B cell (primary cell): ENCODE data around the gene CPA1. TPM values are rescaled to one million over a fixed set of nuclear protein-coding genes. Genes with fewer than 3 reads are reported as not detected.

Source experiments
- ATAC-seq: fragments of 200-7000 bp; cut with Tn5 transposase; one replicate; pipeline ENCODE4 v1.10.0; 2021; ENCODE audit warnings: low read depth, mild to moderate bottlenecking, moderate number of reproducible peaks, moderate library complexity
- CTCF ChIA-PET: fragments of 350-600 bp; sonication (Branson Sonifier 250); formaldehyde crosslinking; loops from one replicate; lab custom pipeline; 2021; ENCODE audit warnings: antibody characterized with exemption, inconsistent platforms; lab: Charles Lee
- POLR2A ChIA-PET: fragments of 350-600 bp; sonication (Branson Sonifier 250); formaldehyde crosslinking; loops from one replicate; lab custom pipeline; 2021; ENCODE audit warnings: antibody characterized with exemption; lab: Charles Lee
- DNase-seq: peaks from one replicate; pipeline ENCODE4 v3.0.0; 2013
- H2AFZ ChIP-seq: 2 replicates; pipeline ENCODE4 v1.6.1; 2012; ENCODE audit warnings: mild to moderate bottlenecking, low read depth, low read length; ENCODE audit not compliant: insufficient read depth, poor library complexity, severe bottlenecking
- H3K27ac ChIP-seq, 2 donors: 1 replicate in 1 of 2; 2 replicates in 1 of 2; pipeline ENCODE4 v1.5.1; 2012 to 2013; ENCODE audit warnings: low read length in 2 of 2, mild to moderate bottlenecking in 2 of 2, moderate library complexity in 1 of 2
- H3K27me3 ChIP-seq, 4 experiments: fragments of 200-600 bp in 1 of 4; sonication (generic) in 1 of 4; replicated peaks in 1 of 4; 1 replicate in 2 of 4; 2 replicates in 2 of 4; pipeline versions ENCODE4 v1.6.1 to v1.7.0; 2013 to 2016; ENCODE audit warnings: low read length in 3 of 4, mild to moderate bottlenecking in 2 of 4, mixed read lengths in 1 of 4, moderate library complexity in 1 of 4; ENCODE audit not compliant: insufficient read depth in 4 of 4, control insufficient read depth in 3 of 4; ENCODE audit errors: control extremely low read depth in 1 of 4
- H3K36me3 ChIP-seq, 2 experiments: replicated peaks in 1 of 2; 1 replicate in 1 of 2; 2 replicates in 1 of 2; pipeline versions ENCODE4 v1.6.1 to v1.7.1; 2013; ENCODE audit warnings: low read length in 1 of 2; ENCODE audit not compliant: insufficient read depth in 2 of 2, control insufficient read depth in 1 of 2; ENCODE audit errors: control extremely low read depth in 1 of 2, extremely low read depth in 1 of 2
- H3K4me1 ChIP-seq, 2 donors: fragments of 200-600 bp in 1 of 2; sonication (generic) in 1 of 2; 1 replicate in 1 of 2; 2 replicates in 1 of 2; pipeline versions ENCODE4 v1.5.1 to v1.6.1; 2013 to 2017; ENCODE audit warnings: low read length in 2 of 2; ENCODE audit not compliant: control insufficient read depth in 2 of 2, insufficient read depth in 2 of 2
- H3K4me2 ChIP-seq: replicated peaks from 2 replicates; pipeline ENCODE3; 2012; ENCODE audit warnings: mild to moderate bottlenecking, low read depth, low read length; ENCODE audit not compliant: poor library complexity, severe bottlenecking
- H3K4me3 ChIP-seq, 5 experiments: fragments of 200-600 bp in 1 of 5; sonication (generic) in 1 of 5; 1 replicate in 3 of 5; 2 replicates in 2 of 5; pipeline versions ENCODE4 v1.5.1 to v1.7.0; 2011 to 2016; ENCODE audit warnings: low read length in 4 of 5, mild to moderate bottlenecking in 4 of 5, low read depth in 2 of 5, control low read depth in 1 of 5, moderate library complexity in 1 of 5; ENCODE audit not compliant: insufficient read depth in 1 of 5; ENCODE audit errors: control extremely low read depth in 1 of 5, extremely low read depth in 1 of 5
- H3K79me2 ChIP-seq: fragments of 200-600 bp; sonication (generic); one replicate; pipeline ENCODE4 v1.6.0; 2016; ENCODE audit warnings: low read length; ENCODE audit not compliant: control insufficient read depth, insufficient read depth
- H3K9ac ChIP-seq: fragments of 200-600 bp; sonication (generic); 2 replicates; pipeline ENCODE4 v1.6.1; 2017; ENCODE audit warnings: mild to moderate bottlenecking, low read length, moderate library complexity
- H3K9me3 ChIP-seq, 3 donors: one replicate each; pipeline versions ENCODE4 v1.6.1 to v1.7.1; 2013; ENCODE audit warnings: low read length in 2 of 3; ENCODE audit not compliant: control insufficient read depth in 2 of 3, insufficient read depth in 1 of 3; ENCODE audit errors: control extremely low read depth in 1 of 3
- H4K20me1 ChIP-seq: 2 replicates; pipeline ENCODE4 v1.6.0; 2012; ENCODE audit warnings: mild to moderate bottlenecking, low read length; ENCODE audit not compliant: insufficient read depth, control insufficient read depth, poor library complexity, severe bottlenecking
- H3K27ac Mint-ChIP-seq: one replicate; pipeline ENCODE4 v1.8.0; 2021; ENCODE audit warnings: mixed read lengths
- H3K27me3 Mint-ChIP-seq: one replicate; pipeline ENCODE4 v1.8.0; 2021; ENCODE audit warnings: mixed read lengths
- H3K4me1 Mint-ChIP-seq: one replicate; pipeline ENCODE4 v1.8.0; 2021; ENCODE audit warnings: mixed read lengths
- H3K4me3 Mint-ChIP-seq: one replicate; pipeline ENCODE4 v1.8.0; 2021; ENCODE audit warnings: mixed read lengths
- H3K9me3 Mint-ChIP-seq: one replicate; pipeline ENCODE4 v1.8.0; 2022; ENCODE audit warnings: mixed read lengths; ENCODE audit not compliant: insufficient read depth
- EZH2 ChIP-seq: IDR thresholded peaks from 2 replicates; pipeline ENCODE4 v1.6.1; 2012; ENCODE audit warnings: borderline replicate concordance, low read depth, mild to moderate bottlenecking, moderate library complexity, low read length; ENCODE audit not compliant: insufficient read depth, poor library complexity, severe bottlenecking
- WGBS: methylation state at CpG from one replicate; pipeline ENCODE4 v1.1.5; 2013; ENCODE audit warnings: missing lambda C conversion rate; ENCODE audit not compliant: insufficient coverage; 5-methylcytosine and 5-hydroxymethylcytosine counted together
- intact Hi-C: fragments of 100-400 bp; cut with micrococcal nuclease; formaldehyde crosslinking; loops from one replicate; pipeline ENCODE4 v1.10.0; 2022
- polyA plus RNA-seq: library from polyadenylated mRNA; depleted of rRNA; stranded (reverse); fragments of >200 nt; gene quantifications from 2 replicates; pipeline ENCODE4 v1.2.3, GENCODE V29; 2012
- total RNA-seq, 2 donors: library from RNA; stranded (reverse); fragments of 120-200 nt in 1 of 2; gene quantifications; 1 replicate in 1 of 2; 2 replicates in 1 of 2; pipeline versions ENCODE4 v1.2.3 to v1.2.4, GENCODE V29; 2013 to 2022
- TF ChIP-seq, protein P1 (sequence below): fragments of 200-600 bp; IDR thresholded peaks from one replicate; pipeline ENCODE4 v1.8.0; 2022; ENCODE audit warnings: antibody characterized with exemption, mild to moderate bottlenecking

CPA1 gene
- total and polyA plus RNA-seq, 2 donors (not counting 1 experiment from before 2014, with no cell fraction given), result not detected

DNA sequence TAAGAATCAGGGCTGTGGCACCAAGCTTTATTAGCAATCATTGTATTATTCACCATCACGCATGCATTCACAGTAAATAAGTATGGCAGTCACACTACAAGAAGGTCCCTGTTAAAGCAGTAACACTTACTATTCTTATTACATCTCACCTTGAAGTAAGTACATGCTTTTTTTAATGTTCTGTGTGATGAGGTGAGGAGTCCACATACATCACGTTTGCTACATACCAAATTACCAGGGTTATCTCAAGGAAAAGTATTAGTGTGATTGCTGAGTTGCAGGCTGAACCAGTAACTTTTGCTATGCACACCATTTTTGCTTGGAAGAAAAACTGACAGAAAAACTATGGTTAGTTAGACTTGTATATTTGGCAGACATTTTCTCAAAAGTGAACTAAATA, 24.7 kb downstream of the CPA1 start:
- ATAC-seq, result no peak
- no peaks in the 10 kb centered on the region for H3K4me1 Mint-ChIP-seq
- CTCF ChIA-PET, result no interaction called here
- WGBS, result no CpG with 5 or more reads among the region's 2 CpGs
- POLR2A ChIA-PET, result no interaction called here
- Histone ChIP-seq H3K79me2 (no peaks in the 10 kb centered on the region), H3K36me3 (peaks cover 3% of the 10 kb centered on the region in 2 experiments), H3K9ac (no peak overlapping the region), H2AFZ (no peak overlapping the region), H3K27me3 (no peaks in the 10 kb centered on the region), H3K27ac (no peak overlapping the region), H4K20me1 (no peaks in the 10 kb centered on the region), H3K4me2 (no peak overlapping the region), H3K4me3 (no peak overlapping the region), H3K4me1 (no peaks in the 10 kb centered on the region), H3K9me3 (no peaks in the 10 kb centered on the region)
- H3K9me3 Mint-ChIP-seq, result no peaks in the 10 kb centered on the region
- no peak overlapping the region for H3K4me3 Mint-ChIP-seq
- DNase-seq, result no peak
- TF ChIP-seq, protein P1, sequence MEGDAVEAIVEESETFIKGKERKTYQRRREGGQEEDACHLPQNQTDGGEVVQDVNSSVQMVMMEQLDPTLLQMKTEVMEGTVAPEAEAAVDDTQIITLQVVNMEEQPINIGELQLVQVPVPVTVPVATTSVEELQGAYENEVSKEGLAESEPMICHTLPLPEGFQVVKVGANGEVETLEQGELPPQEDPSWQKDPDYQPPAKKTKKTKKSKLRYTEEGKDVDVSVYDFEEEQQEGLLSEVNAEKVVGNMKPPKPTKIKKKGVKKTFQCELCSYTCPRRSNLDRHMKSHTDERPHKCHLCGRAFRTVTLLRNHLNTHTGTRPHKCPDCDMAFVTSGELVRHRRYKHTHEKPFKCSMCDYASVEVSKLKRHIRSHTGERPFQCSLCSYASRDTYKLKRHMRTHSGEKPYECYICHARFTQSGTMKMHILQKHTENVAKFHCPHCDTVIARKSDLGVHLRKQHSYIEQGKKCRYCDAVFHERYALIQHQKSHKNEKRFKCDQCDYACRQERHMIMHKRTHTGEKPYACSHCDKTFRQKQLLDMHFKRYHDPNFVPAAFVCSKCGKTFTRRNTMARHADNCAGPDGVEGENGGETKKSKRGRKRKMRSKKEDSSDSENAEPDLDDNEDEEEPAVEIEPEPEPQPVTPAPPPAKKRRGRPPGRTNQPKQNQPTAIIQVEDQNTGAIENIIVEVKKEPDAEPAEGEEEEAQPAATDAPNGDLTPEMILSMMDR, result no peak
- TF ChIP-seq EZH2, result no peak
- intact Hi-C loops, result no loop called here
- H3K27ac Mint-ChIP-seq, result no peak overlapping the region
- H3K27me3 Mint-ChIP-seq, result no peaks in the 10 kb centered on the region

DNA sequence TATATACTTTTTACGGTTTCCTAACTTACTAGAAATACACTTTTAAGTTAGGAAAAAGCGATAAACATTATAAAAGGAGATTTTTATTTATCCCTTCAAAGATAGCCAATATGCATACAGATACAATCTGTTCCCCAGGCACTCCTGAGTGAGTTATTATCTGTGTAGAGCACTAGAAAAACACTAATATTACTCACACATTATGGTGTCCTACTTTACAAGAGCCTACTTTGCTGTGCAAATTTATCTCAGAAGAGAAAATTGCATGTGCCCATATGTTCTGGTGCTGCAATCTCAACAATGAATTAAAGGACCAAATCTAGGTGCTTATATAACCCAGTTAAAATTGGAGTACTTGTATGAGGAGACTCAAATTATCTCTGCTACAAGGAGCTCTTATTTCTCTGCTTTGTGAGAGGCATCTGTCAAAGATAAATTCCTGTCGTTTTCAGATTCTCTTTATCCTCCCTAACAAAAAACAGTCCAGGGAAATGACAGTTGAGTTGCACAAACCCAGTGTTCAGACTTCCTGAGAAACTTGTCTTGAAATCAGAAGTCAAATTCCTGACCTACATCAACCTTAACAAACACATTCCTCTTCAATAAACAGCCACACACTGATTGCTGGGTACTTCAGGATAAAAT, 28.9 kb downstream of the CPA1 start:
- Histone ChIP-seq H3K9me3 (no peaks in the 10 kb centered on the region), H3K27ac (no peak overlapping the region), H3K4me3 (no peak overlapping the region), H3K79me2 (no peaks in the 10 kb centered on the region), H3K4me1 (no peaks in the 10 kb centered on the region), H3K36me3 (no peaks in the 10 kb centered on the region), H3K27me3 (no peaks in the 10 kb centered on the region), H3K4me2 (no peak overlapping the region), H3K9ac (no peak overlapping the region), H2AFZ (no peak overlapping the region), H4K20me1 (no peaks in the 10 kb centered on the region)
- H3K4me1 Mint-ChIP-seq, result no peaks in the 10 kb centered on the region
- no peaks in the 10 kb centered on the region for H3K9me3 Mint-ChIP-seq
- WGBS, result no CpG with 5 or more reads among the region's 3 CpGs
- TF ChIP-seq EZH2, result no peak
- TF ChIP-seq, protein P1, result no peak
- no peaks in the 10 kb centered on the region for H3K27me3 Mint-ChIP-seq
- no peak for DNase-seq
- CTCF ChIA-PET, result no interaction called here
- no peak for ATAC-seq
- intact Hi-C loops, result no loop called here
- POLR2A ChIA-PET, result no interaction called here
- no peak overlapping the region for H3K4me3 Mint-ChIP-seq
- no peak overlapping the region for H3K27ac Mint-ChIP-seq
